HG02571 (cell line): ENCODE measurements around the gene ZNF827.

Experiments used
- ATAC-seq: cut with Tn5 transposase; IDR thresholded peaks from one replicate; pipeline ENCODE4 v1.9.1; 2021; ENCODE audit warnings: mild to moderate bottlenecking, moderate library complexity; ENCODE audit not compliant: unreplicated experiment

Gene ZNF827

DNA sequence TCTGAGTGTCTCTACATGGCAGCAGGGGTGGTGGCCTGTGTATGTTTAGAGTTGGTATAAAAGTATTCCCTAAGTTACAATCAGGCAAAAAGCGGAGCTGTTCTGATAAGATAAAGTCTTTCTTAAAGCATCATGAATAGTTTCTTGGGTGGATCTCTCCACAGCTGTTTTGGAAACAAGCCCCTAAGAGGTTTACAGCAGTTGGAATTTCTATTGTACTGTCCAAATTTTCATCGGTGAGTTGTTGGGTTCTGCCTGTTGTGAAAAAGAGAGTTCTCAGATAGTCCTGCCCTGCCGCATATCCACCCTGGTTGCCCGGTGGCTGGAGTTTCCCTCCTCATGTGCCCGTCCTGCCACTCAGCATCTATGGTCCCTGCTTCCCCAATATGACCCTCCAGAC lies 208.6 kb downstream of the ZNF827 start:
- ATAC-seq = no peak

GRCh38 chr4:145723336-145723735 lies 215.3 kb downstream of the ZNF827 start:
- ATAC-seq = no peak

DNA sequence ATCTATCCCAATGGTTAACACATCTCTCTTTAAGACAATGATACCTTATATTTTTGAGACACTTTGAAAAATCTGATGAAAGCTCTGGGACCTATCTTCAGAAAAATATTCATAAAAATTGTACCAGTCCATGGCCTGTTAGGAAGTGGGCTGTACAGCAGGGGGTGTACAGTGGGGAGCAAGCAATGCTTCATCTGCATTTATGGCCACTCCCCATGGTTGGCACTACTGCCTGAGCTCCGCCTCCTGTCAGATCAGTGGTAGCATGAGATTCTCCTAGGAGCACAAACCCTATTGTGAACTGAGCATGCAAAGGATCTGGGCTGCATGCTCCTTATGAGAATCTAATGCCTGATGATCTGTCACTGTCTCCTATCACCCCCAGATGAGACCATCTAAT lies 216.1 kb downstream of the ZNF827 start:
- no peak for ATAC-seq

- peak; percentile 34 for ATAC-seq
These were observed 218.0 kb downstream of the ZNF827 start for GRCh38 chr4:145720656-145721055.

DNA sequence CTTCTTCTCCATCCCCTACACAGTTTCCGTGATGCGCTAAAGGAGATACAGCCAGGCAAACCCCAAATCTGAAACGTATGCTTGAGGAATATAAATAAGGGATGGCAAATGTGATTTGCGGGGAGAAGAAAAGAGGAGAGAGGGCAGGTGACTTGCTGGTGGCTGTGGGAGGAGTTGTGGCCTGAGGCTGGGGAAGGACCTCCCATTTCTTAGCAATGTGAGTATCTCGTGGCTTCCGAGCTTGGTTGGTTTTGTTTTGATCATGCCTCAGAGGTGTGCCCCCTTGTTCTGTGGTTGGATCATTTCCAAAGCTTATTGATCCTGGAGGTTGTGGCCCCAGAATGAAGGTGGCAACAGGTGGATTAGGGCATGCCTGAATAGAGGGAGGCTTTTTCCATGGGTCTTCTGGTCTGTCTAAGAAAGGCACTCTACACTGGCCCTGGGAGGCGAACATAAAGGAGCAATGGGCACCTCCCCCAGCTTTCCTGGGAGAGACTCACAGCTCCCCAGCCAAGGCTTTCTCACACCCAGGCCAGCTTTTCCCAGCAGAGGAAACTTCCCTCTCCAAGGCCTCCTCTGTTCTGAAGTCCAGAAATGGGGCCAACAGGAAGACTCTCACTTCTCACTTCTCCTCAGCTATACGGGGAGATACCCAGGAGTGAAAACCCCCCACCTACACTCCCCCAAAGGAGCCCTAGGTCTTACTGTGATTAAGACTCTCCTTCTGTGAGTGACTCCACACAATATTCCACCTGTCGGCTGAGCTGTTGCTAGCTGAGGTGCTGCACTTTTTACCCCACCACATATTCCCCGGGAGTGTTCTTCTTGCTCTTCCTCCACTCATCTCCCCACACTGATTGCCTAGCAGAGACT lies 218.6 kb downstream of the ZNF827 start:
- peak; percentile 80 for ATAC-seq

- ATAC-seq = no peak
These were observed 221.9 kb downstream of the ZNF827 start for GRCh38 chr4:145716661-145717200.

DNA sequence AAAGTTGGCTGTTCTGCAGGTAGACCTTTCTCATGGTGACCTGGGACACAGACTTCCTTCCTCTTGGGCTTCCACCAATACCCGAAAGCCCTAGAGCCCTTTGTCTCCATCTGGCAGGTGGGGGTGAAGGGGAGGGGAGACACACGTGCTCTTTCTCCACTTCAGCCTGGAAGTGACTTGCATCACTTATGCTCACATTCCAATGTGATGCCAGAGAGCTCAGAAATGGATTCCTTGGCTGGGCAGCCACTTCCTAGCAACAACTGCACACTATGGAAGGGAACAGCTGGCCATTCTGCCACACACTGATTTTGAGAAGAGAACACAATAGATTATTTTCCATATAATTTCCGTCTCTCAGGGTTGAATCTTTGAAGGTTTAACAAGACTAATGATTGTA lies 222.4 kb downstream of the ZNF827 start:
- no peak for ATAC-seq

GRCh38 chr4:145709843-145710242 lies 228.8 kb downstream of the ZNF827 start:
- ATAC-seq = peak; percentile 80

GRCh38 chr4:145709336-145709735 lies 229.3 kb downstream of the ZNF827 start:
- peak; percentile 19 for ATAC-seq
